ENCODE results near the gene AOPEP. TPM values are rescaled to one million over a fixed set of nuclear protein-coding genes. Genes with fewer than 3 reads are reported as not detected.

Gene AOPEP
- total RNA-seq, 1 donor from 2014 or later = 25.8 TPM

- DNase-seq = no peak
- Mint-ChIP-seq H3K4me3 (ENCODE audit: unreplicated experiment) (no peak overlapping the region), H3K27ac (ENCODE audit: unreplicated experiment) (no peak overlapping the region), H3K9me3 (ENCODE audit: unreplicated experiment) (peaks cover 4% of the 10 kb centered on the region), H3K36me3 (ENCODE audit: unreplicated experiment) (no peaks in the 10 kb centered on the region), H3K4me1 (ENCODE audit: low read depth, unreplicated experiment) (peaks cover 37% of the 10 kb centered on the region), H3K27me3 (ENCODE audit: unreplicated experiment) (peaks cover 8% of the 10 kb centered on the region)
- TF ChIP-seq CTCF (IDR thresholded peaks at IDR 0.05; ENCODE audit: partially characterized antibody, unreplicated experiment) = no peak
Measured at GRCh38 chr9:95096807-95097206, 370.3 kb downstream of the AOPEP start.

DNA sequence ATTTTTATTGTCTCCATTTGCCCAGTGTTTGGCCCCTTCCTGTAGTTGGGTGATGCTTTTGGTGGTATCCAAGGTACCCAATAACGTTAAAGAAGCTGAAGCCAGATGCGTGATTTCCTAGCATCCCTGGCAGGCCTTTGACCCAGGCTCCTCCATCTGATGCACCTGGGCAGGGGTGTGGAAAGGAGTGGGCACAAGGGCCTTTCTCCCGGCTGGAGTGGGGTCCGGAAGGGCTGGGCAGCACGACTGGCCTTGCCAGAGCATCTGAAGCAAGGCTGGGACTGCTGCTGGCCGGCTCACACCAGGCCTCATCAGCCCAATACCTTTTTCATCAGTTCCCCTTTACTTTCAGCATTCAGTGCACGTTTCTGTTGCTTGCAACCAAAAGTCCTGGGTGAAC is 370.8 kb downstream of the AOPEP start:
- Mint-ChIP-seq H3K4me3 (ENCODE audit: unreplicated experiment) (no peak overlapping the region), H3K27ac (ENCODE audit: unreplicated experiment) (no peak overlapping the region), H3K4me1 (ENCODE audit: low read depth, unreplicated experiment) (peaks cover 41% of the 10 kb centered on the region), H3K36me3 (ENCODE audit: unreplicated experiment) (no peaks in the 10 kb centered on the region), H3K9me3 (ENCODE audit: unreplicated experiment) (peaks cover 4% of the 10 kb centered on the region), H3K27me3 (ENCODE audit: unreplicated experiment) (peaks cover 8% of the 10 kb centered on the region)
- DNase-seq = no peak
- no peak for TF ChIP-seq CTCF (IDR thresholded peaks at IDR 0.05; ENCODE audit: partially characterized antibody, unreplicated experiment)

GRCh38 chr9:95098391-95098921 is 372.0 kb downstream of the AOPEP start:
- no peak for DNase-seq
- no peak for TF ChIP-seq CTCF (IDR thresholded peaks at IDR 0.05; ENCODE audit: partially characterized antibody, unreplicated experiment)
- H3K4me1 Mint-ChIP-seq (ENCODE audit: low read depth, unreplicated experiment) = peaks cover 34% of the 10 kb centered on the region
- H3K36me3 Mint-ChIP-seq (ENCODE audit: unreplicated experiment) = no peaks in the 10 kb centered on the region
- peaks cover 6% of the 10 kb centered on the region for H3K27me3 Mint-ChIP-seq (ENCODE audit: unreplicated experiment)
- H3K27ac Mint-ChIP-seq (ENCODE audit: unreplicated experiment) = peak overlapping the region; percentile 8
- H3K4me3 Mint-ChIP-seq (ENCODE audit: unreplicated experiment) = no peak overlapping the region
- peaks cover 5% of the 10 kb centered on the region for H3K9me3 Mint-ChIP-seq (ENCODE audit: unreplicated experiment)

GRCh38 chr9:95099321-95100070 is 373.0 kb downstream of the AOPEP start:
- H3K27me3 Mint-ChIP-seq (ENCODE audit: unreplicated experiment) = peaks cover 6% of the 10 kb centered on the region
- H3K36me3 Mint-ChIP-seq (ENCODE audit: unreplicated experiment) = no peaks in the 10 kb centered on the region
- peaks cover 8% of the 10 kb centered on the region for H3K9me3 Mint-ChIP-seq (ENCODE audit: unreplicated experiment)
- no peak overlapping the region for H3K4me3 Mint-ChIP-seq (ENCODE audit: unreplicated experiment)
- no peak for DNase-seq
- TF ChIP-seq CTCF (IDR thresholded peaks at IDR 0.05; ENCODE audit: partially characterized antibody, unreplicated experiment) = no peak
- peaks cover 38% of the 10 kb centered on the region for H3K4me1 Mint-ChIP-seq (ENCODE audit: low read depth, unreplicated experiment)
- no peak overlapping the region for H3K27ac Mint-ChIP-seq (ENCODE audit: unreplicated experiment)

- Mint-ChIP-seq H3K27me3 (ENCODE audit: unreplicated experiment) (peaks cover 6% of the 10 kb centered on the region), H3K4me1 (ENCODE audit: low read depth, unreplicated experiment) (peaks cover 41% of the 10 kb centered on the region), H3K9me3 (ENCODE audit: unreplicated experiment) (peaks cover 8% of the 10 kb centered on the region), H3K4me3 (ENCODE audit: unreplicated experiment) (no peak overlapping the region), H3K27ac (ENCODE audit: unreplicated experiment) (no peak overlapping the region), H3K36me3 (ENCODE audit: unreplicated experiment) (no peaks in the 10 kb centered on the region)
- DNase-seq = no peak
- TF ChIP-seq CTCF (IDR thresholded peaks at IDR 0.05; ENCODE audit: partially characterized antibody, unreplicated experiment) = no peak
Measured at GRCh38 chr9:95100071-95100627, 373.6 kb downstream of the AOPEP start.
